NCI-H526 treated with DMSO at 0.1 percent for 48 hours (cell line): ENCODE measurements around the gene TFF2.

ENCODE experiments used
- DNase-seq: peaks from one replicate; lab custom pipeline; 2025; lab: John Stamatoyannopoulos, UW

Gene TFF2, protein sequence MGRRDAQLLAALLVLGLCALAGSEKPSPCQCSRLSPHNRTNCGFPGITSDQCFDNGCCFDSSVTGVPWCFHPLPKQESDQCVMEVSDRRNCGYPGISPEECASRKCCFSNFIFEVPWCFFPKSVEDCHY

DNA sequence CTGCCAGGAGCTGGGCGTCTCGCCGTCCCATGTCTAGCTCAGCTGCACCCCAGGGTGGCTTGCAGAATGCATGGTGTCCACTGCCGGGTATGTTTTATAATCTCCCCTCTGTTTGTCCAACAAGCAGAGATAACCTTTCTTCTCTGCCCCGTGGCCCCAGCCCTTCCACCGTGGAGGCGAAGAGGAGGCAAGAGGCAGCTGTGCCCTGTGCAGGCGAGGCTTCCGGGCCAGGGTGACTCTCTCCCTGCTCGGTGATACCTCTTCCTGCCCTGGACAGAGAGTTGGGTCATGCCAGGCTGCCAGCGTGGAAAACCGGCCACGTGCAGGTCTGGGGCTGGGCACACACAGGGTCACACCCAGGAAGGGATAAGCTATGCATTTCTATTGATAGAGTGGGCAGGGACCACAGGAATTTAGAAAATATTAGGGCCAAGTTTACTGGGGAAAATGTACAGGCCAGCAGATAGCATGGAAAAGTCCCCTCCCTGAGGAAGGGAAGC lies at the start of gene TFF2:
TSS of gene TFF2 (minus strand) at position 68 of the 500 bp plus-strand sequence. CDS start at position 31, 37 bp downstream.
- no peak for DNase-seq

DNA sequence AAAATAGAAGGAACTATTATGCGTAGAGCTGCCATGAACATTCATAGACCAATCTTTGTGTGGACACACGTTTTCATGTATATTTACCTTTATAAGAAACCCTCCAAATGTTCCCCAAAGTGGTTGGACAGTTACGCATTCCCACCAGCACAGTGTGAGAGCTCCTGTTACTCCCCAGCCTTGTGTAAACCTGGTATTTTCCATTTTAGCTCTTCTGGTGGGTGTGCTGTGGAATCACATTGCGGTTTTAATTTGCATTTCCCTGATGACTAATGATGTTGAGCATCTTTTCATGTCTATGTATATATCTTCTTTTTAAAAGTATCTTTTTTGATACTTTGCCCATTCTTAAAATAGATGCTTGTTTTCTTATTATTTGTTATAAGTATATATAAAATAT lies 49.7 kb upstream of the TFF2 start:
- DNase-seq: peak; percentile 83

DNA sequence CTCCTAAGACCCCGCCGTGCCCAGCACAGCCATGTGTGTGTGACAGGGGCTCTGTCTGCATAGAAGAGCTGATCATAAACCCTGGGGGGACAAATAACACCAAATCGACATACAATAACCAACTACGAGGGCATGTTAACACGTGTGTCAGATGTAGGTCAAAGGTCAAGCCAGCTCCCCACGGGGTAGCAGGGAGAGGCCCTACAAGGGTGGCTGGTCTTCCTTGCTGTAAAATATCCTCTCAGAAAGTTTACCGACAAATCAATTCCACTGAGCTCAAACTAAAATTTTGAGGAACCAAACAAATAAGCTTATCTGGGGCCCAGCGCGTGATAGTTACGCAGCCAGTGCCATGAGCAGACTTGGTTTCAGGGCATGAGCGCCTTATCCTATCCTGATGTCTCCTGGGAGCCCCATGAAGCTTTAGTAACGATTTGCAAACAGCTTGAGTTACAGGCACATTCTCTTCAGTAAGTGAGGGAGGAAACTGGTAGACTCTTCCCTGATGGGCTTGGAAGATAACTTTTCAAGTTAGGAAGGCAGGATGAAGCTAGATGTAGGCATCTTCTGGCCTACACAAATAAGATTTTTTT lies 47.7 kb upstream of the TFF2 start:
- DNase-seq: peak; percentile 84

DNA sequence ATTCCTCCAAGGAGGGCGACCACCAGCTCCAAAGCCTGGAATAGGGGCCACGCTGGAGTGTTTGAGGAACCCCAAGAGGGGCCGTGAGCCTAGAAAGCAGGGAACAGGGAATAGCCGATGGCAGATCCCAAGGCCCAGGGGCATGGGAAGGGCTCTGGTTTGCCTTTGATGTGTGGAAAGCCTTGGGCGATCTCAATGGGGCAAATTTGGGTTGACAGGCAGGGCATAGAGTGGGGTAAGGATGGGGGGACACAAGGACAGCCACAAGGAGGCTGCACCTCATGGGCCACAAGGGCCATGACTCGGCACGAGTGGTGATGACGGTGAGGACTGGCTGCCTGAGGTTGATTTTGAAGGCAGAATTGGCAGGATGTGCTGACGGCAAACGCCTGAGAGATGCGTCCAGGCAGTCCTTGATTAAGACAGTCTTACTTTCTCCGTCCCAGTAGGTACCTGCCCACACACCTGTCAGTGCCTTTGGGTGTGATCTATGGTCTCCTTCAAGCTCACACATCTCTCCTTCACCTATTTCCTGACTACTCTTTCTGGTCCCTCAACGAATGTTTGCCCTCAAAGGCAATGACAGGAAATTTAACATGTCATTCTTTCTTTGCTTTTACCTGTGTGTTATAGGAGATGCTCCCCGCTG lies 47.1 kb upstream of the TFF2 start:
- DNase-seq: peak; percentile 41

DNA sequence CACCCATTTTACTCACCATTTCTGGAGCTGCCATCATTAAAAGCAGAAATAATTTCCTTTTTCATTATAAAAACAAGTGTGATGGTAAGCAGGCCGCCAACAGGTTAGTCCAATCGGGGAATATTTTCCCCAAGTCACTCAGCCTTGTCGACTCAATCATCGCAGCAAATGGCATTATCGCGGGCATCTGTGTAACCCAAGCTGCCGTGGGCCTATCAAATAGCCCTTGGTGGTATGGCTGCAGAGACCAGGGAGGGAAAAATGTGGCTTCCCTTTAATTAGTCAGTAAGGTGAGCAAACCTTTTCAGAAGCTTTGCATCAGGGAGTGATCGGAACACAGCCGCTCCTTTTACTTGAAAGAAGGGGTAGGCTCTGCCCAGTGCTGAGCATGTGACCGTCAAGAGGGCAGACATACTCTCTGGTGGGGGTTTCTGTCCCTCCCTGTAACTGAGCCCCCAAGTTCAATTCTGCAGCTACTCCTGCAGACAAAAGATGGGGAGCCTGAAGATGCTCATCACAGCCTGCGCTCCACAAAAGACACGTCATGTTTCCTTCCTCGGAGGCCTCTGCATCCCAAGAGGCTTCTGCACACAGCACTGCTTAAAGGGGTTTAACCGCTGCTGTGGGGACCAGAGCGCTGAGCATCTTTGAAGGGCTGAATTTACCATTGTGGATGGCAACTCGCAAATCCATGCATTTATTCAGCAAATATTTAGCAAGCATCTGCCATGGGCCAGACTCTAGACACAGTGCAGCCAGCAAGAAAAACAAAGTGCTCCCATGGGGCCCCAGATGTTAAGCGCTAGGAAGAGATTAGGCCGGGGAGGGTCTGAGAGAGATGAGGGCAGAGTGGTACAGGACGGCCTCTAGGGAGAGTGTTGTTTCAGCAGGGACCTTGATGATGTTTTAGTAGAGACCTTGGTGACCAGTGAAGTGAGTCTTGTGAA lies 46.3 kb upstream of the TFF2 start:
- peak; percentile 74 for DNase-seq

DNA sequence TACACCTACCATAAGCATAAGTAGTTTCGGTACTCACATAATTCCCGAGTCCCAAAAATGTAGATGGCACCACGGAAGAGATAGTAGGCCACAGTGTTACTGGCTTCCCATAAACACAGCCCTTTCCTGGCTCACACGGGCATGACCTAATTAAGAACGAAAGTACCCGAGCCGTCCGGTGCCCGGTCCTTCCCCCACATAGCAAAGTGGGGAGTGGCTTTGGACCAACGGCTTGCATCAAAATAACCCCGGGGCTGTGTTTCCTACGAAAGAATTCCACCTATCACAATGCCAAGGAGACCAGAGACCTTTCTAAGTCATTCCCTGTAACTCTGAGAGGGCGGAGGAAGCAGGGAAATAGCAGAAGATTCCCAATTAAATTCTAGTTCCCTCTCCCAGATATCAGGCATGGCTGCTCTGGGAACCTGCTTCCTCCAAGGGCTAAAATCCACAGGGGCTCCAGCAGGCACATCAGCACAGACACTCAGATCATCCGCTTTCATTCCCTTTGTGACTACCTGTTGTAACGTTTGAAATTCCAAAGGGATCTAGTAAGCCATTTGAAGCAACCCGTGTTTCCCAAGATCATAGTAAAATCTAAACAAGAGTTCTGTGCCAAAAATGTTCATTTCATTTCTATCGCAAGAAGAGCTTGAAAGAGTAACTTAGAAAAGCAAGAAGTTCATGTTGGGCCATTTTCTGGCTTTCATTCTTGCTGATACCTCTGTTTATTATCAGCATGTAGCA lies 45.3 kb upstream of the TFF2 start, which contains the start of gene TMPRSS3:
TSS of gene TMPRSS3 (minus strand) at position 148 of the 747 bp plus-strand sequence. CDS start 635 bp downstream, outside the sequence.
- DNase-seq: peak; percentile 86

DNA sequence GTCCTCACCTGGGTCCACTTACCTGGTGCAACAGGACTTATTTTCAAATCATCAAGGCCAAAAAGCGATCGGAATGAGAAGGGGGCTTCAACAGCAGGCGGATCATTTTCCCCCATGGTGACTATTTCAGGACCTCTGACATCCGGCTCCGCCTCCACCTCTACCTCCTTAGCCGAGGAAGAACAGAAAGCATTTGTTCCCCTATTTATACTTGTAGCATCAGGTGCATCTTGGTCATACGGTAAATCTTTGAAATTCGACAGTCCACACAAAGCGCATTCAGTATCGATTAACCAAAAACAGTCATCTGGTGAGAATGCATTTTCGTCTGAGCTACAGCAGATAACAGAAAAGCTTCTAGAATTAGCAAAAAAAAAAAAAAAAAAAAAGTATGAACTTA lies 44.5 kb upstream of the TFF2 start:
- peak; percentile 57 for DNase-seq

DNA sequence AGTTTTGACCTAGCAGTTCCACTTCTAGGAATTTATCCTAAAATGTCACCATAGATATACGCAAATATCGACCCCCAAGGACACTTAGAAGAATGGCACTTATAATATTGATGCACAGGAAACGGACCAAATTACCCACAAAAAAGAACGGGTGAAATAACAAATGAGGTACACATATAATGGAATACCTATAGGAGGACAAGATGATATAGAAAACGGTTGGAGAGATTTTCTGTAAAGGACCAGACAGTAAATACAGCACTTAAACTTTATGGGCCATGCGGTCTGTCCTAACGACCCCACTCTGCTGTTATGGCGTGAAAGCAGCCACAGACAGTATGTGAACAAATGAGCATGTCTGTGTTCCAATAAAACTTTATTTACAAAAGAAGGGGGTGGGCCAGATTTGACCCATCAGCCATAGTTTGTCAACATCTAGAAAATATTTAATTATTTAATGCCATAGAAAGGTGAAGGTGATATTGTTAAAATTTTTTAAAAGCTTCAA lies 42.7 kb upstream of the TFF2 start:
- peak; percentile 44 for DNase-seq

DNA sequence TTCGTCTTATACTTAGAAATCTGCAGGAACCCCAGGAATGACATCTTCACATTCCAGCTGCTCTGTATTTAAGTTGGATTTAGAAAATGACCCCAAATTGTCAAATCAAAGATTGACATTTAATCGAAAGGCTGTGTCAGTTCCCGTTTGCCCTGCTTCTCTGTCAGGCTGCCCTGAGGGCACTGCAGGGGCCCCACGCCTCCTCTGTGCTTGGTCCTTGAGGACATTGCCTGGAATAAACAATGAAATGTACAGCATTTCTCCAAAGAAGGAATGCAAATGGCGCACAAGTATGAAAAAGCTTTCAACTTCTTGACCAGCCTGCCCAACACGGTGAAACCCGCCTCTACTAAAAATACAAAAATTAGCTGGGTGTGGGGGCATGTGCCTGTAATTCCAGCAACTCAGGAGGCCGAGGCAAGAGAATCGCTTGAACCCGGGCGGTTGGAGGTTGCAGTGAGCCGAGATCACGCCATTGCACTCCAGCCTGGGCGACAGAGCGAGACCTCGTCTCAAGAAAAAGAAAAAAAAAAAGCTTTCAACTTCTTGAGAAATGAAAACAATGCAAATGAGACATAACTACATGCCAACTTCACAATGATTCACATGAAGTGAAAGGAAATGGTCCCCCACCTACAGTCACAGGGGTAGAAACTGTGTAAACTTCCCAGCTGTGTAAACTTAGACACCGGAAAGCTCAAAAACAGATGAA lies 42.1 kb upstream of the TFF2 start:
- DNase-seq: no peak

DNA sequence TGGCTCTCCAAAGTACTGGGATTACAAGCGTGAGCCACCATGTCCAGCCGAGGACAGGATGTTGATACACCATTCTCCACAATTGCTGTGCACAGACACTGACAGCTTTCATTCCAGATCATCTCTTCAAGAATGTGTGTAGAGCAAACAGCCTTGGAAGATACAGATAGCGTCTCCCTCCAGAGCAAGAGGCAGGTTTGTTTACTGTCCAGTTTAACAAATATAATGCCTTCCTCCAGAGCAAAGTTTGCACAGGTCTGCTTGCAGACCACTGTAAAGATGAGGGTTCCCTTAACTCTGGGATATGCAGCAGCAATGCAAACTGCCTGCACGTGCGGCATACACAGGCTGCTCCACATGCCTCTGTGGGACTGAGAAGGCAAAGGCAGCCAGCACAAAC lies 40.5 kb upstream of the TFF2 start:
- DNase-seq: no peak

DNA sequence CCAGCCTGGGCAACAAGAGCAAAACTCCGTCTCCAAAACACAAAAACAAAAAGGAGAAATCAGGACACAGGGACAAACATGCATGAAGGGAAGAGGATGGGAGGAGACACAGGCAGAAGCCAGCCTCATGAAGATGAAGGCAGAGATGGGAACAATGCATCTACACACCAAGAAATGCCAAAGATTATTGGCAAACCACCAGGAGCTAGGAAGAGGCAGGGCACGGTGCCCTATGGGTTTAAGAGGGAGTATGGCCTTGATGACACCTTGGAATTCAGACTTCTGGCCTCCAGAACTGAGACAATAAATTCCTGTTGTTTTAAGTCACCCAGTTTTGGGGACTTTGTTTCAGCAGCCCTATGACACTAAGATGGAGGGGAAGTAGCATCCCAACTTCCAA lies 39.9 kb upstream of the TFF2 start:
- DNase-seq: no peak

DNA sequence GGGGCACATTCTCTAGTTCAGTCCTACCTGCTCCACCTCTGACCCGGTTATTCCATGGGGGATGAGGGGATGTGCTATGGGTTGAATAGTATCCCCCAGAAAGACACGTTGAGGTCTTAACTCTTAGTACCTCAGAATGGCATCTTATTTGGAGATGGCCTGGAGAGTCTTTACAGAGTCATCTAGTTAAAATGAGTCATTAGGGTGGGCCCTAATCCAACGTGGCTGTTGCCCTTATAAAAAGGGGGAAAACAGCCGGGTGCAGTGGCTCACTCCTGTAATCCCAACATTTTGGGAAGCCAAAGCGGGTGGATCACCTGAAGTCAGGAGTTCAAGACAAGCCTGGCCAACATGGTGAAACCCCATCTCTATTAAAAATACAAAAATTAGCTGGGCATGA lies 39.4 kb upstream of the TFF2 start:
- DNase-seq: no peak

DNA sequence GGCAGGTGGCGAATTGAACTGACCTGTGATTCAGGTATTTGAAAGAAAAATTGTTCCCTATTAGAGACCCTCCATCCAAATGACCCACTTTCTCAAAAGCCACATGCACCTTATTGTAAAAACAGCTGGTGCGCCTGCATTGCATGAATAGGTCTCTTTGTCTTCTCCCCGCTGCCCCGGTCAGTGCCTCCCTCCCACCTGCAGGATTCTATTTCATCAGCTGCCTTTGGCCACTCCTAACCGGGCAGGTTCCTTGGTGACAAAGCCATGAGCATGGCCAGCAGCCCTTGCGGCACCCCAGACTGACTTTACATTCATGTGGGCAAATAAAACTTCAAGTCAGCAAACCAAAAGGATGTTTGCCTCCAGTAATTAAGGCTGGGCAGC lies 38.6 kb upstream of the TFF2 start:
- DNase-seq: peak; percentile 71

DNA sequence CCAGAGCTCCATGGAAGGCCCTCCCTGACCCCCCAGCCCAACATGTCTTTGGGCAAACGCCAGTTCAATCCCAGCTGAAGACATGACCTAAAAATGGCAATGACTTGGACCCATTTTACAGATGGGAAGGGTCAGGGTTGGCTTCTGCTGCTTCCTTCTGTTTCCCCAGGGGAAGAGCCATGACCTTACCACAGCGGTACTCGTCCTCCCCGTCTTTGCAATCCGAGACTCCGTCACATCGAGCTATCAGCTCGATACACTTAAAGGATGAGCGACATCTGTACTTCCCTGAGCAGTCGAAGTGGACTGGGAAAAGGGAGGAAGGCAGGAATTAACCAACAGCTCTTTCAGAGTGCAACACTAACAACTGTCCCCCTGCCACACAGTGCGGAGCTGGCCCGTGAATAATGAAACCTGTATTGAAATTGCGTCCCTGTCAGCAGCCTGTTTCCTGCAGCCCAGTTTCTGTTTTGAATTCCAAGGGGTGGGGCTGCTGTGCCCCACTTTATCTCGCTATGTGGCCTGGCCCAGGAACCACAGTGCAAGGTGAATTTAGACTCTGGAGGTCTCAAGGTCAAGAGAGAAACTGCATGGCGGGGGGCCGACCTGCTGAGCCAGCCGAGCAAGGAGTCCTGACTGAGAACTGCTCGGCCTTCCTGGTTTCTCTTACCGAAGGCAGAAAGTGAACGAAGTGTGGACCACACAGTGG lies 38.1 kb upstream of the TFF2 start:
- DNase-seq: no peak

DNA sequence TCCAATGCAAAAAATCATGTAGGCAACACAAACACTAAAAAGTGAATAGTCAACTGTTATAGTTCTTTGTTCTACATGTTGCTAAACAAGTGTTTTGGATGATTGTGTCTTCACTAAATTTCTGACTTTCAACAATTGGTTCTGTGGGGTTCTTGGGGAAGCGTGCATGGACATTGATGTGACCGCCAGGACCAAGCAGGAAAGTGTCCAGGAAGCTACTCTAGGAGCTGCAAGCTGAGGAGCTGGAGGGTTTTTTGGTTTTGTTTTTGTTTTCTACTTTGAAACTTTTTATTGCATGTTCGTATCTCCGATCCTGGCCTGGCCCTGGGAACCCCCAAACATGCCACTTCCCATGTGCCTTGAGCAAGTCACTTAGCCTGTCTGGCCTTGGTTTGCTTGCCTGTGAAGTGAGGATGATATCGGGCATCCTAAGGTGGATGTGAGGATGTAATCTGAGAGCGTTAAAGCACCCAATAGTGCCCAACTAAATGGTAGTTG lies 37.1 kb upstream of the TFF2 start:
- DNase-seq: no peak

DNA sequence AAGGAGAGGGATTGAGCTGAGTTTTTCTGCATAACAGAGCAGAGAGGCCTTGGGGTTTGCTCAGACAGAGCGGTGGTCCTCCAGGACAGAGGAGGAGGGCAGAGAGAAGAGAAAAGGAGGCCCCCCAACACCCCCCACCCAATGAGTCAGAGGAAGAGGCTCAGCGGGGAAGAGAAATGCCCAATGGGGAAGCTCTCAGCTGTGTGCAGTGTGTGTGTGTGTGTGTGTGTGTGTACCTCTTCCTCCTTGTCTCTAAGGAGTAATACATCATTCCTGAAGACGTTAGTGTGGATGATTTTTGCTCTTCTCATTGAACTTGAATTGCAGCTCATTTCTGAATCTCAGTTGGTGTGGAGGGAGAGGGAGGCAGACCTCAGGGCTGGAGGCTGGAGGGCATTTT lies 36.4 kb upstream of the TFF2 start:
- DNase-seq: no peak

DNA sequence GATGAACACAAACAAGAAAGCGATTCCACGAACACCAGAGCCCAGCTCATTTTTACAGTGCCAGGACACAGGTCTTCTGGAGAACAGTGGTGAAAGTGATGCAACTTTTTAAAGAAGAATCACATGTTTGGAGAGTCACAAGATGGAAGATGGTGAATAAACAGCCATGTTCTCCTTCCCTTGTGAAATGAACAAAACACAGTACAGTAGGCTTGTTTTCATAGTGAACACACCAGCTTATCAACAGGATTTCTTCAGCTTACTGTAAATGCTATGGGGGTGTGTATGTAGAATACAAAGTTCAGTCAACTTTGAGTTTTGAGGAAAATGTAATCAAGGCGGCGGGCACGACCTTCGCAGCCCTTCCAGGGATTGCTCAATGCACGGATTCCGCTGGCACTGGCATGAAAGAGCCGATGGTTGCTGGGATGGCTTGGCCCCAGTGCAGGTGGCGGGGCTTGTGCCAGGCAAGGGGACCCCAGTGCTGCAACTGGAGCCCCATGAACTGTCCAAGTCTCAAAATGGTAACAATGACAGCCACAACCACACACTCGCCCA lies 35.3 kb upstream of the TFF2 start:
- no peak for DNase-seq

DNA sequence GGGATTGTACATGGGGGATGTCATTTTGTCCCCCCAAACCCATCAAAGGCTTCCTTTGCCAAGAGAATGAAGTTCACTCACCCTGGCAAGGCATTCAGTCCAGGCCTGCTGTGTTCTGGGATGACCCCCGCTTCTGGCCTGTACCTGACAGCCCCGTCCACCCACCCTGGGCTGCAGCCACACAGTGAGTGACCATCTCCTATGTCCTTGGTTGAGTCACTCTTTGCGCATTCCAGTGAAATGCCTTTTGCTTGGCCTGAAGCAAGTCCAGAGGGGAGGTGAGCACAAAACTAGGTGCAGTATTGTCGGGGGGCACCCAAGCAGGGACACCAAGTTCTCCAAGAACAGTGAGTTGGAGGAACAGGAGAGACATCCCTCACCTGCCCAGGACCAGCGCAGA lies 34.8 kb upstream of the TFF2 start:
- no peak for DNase-seq

DNA sequence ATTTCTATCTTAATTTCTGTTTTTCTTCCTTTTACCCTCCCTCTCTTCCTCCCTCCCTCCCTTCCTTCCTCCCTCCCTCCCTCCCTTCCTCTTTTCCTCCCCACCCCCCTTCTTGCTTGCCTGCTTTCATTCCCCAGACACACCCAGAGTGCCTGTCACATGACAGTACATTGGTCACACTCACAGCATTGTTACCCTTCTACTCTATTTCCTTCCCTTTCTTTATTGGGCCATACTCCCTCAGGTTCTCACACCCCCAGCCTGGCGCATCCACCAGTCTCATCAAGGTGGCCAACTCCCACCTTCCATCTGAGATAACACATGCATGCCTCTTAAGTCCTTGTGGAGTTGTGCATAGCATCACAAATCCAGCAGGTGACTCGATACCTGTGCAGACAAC lies 34.2 kb upstream of the TFF2 start:
- DNase-seq: no peak
